Measurements from ENCODE around the gene TIMP4. TPM values are rescaled to one million over a fixed set of nuclear protein-coding genes. Genes with fewer than 3 reads are reported as not detected.
A peak's percentile ranks its signal among the peaks of the same experiment; 100 is the strongest.

TIMP4 gene
- total RNA-seq, 4 donors from 2014 or later = 1.1 to 7.9 (median 5.1) TPM

DNA sequence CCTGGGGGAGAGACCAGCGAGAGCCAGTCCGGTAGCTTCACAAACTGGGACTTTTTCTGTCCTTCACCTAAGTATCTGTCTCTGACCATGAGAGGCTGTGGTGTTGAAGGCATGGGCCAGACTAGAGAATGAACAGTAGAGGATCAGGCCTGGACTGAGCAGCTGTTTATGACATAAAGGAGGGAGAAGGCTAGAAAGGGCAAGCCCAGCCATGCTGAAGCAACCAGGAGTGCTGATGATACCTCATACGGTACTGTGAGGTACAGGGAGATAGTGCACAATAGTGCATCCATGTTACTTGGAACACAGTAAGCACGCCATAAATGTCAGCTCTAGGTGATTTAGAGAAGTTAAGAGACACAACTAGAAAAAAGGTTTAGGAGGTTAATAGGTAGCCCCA lies 22.6 kb upstream of the TIMP4 start:
- peaks cover 0 to 20% (median 4%) of the 10 kb centered on the region in 4 donors for H3K4me1 ChIP-seq
- H3K36me3 ChIP-seq = no peaks in the 10 kb centered on the region
- no peak for TF ChIP-seq POLR2AphosphoS5 (IDR thresholded peaks at IDR 0.05)
- no peak for TF ChIP-seq POLR2A (IDR thresholded peaks at IDR 0.05)
- TF ChIP-seq, protein P1, sequence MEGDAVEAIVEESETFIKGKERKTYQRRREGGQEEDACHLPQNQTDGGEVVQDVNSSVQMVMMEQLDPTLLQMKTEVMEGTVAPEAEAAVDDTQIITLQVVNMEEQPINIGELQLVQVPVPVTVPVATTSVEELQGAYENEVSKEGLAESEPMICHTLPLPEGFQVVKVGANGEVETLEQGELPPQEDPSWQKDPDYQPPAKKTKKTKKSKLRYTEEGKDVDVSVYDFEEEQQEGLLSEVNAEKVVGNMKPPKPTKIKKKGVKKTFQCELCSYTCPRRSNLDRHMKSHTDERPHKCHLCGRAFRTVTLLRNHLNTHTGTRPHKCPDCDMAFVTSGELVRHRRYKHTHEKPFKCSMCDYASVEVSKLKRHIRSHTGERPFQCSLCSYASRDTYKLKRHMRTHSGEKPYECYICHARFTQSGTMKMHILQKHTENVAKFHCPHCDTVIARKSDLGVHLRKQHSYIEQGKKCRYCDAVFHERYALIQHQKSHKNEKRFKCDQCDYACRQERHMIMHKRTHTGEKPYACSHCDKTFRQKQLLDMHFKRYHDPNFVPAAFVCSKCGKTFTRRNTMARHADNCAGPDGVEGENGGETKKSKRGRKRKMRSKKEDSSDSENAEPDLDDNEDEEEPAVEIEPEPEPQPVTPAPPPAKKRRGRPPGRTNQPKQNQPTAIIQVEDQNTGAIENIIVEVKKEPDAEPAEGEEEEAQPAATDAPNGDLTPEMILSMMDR (IDR thresholded peaks at IDR 0.05) = no peak
- TF ChIP-seq EP300 (IDR thresholded peaks at IDR 0.05; ENCODE audit: low read depth) = no peak
- no peak for DNase-seq
- no peak overlapping the region for H3K27ac ChIP-seq
- H3K4me3 ChIP-seq = no peak overlapping the region
- no peaks in the 10 kb centered on the region for H3K9me3 ChIP-seq
- in situ Hi-C loops (cut with MboI; ENCODE audit: low pct_ligation_motif_present in 1 of 4, low pct_unique_long_range_greater_than_20kb in 1 of 4, low sequenced_read_pairs in 3 of 4) = no loop called here
- WGBS, 2 donors (ENCODE audit: low coverage in 1 of 2) = 86 to 98% methylated on average over 4 of the region's 4 CpGs
- H3K27me3 ChIP-seq = no peaks in the 10 kb centered on the region
- intact Hi-C loops (cut with DNase I; ENCODE audit: low total_unique reads) = no loop called here

DNA sequence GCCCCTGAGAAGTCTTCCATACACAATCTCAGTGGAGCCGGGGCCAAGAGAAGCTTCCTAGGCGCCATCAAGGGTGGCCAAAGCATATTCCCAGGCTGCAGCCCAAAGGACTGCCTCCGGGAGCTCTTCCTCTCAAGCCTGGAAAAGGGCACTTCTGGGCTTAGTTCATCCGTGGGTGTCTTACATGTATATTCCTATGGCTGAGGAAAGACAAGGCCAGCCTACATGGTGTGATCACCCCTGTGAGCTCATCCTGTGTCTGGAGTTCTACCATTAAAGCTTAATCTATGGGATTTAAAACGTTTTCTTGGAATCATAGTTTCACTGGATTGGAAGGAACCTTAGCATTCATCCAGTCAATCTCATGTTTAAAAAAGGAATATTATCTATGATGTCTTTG lies 21.9 kb upstream of the TIMP4 start:
- Histone ChIP-seq H3K27ac (peak overlapping the region; percentile 16 to 63 (median 47)), H3K27me3 (no peaks in the 10 kb centered on the region), H3K36me3 (no peaks in the 10 kb centered on the region), H3K4me3 (no peak overlapping the region), H3K4me1 (peaks cover 0 to 20% (median 4%) of the 10 kb centered on the region in 4 donors), H3K9me3 (no peaks in the 10 kb centered on the region)
- TF ChIP-seq POLR2AphosphoS5 (IDR thresholded peaks at IDR 0.05) = no peak
- TF ChIP-seq EP300 (IDR thresholded peaks at IDR 0.05; ENCODE audit: low read depth) = no peak
- TF ChIP-seq POLR2A (IDR thresholded peaks at IDR 0.05) = no peak
- TF ChIP-seq, protein P1 (IDR thresholded peaks at IDR 0.05) = no peak
- intact Hi-C loops (cut with DNase I; ENCODE audit: low total_unique reads) = no loop called here
- 90 to 100% methylated on average over 1 to 3 of the region's 5 CpGs for WGBS, 2 donors (ENCODE audit: low coverage in 1 of 2)
- no peak for DNase-seq
- in situ Hi-C loops (cut with MboI; ENCODE audit: low pct_ligation_motif_present in 1 of 4, low pct_unique_long_range_greater_than_20kb in 1 of 4, low sequenced_read_pairs in 3 of 4) = no loop called here

DNA sequence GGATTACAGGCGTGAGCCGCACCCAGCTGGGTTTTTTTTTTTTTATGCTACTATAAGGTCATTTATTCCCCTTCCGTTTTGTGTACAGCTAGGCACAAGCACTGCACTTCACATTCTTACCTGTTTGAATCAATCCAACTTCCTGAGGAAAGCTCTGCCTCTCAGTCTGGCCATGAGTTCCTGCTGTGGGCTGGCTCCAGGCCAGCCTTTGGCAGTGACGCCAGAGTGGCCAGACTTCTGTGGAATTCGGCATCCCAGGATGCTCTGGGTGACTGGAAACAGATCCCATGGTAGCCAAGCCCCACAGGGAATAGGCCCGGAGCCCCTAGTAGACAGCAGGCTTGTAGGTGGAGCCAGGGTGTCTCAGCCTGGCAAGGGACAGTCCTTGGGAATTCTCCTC lies 21.5 kb upstream of the TIMP4 start:
- no peaks in the 10 kb centered on the region for H3K27me3 ChIP-seq
- DNase-seq = peak; percentile 69
- no peak overlapping the region for H3K4me3 ChIP-seq
- no peaks in the 10 kb centered on the region for H3K9me3 ChIP-seq
- H3K27ac ChIP-seq = peak overlapping the region; percentile 16 to 63 (median 47)
- 43 to 51% methylated on average over 3 of the region's 6 CpGs for WGBS, 2 donors (ENCODE audit: low coverage in 1 of 2)
- in situ Hi-C loops (cut with MboI; ENCODE audit: low pct_ligation_motif_present in 1 of 4, low pct_unique_long_range_greater_than_20kb in 1 of 4, low sequenced_read_pairs in 3 of 4) = no loop called here
- H3K4me1 ChIP-seq = peaks cover 0 to 20% (median 4%) of the 10 kb centered on the region in 4 donors
- H3K36me3 ChIP-seq = no peaks in the 10 kb centered on the region
- intact Hi-C loops (cut with DNase I; ENCODE audit: low total_unique reads) = no loop called here
- TF ChIP-seq POLR2AphosphoS5 (IDR thresholded peaks at IDR 0.05) (peak in 1 of 3 donors; percentile 26), EP300 (IDR thresholded peaks at IDR 0.05; ENCODE audit: low read depth) (no peak)
- TF ChIP-seq, protein P1 (IDR thresholded peaks at IDR 0.05) = peak in 2 of 5 experiments; percentile 32 to 48

DNA sequence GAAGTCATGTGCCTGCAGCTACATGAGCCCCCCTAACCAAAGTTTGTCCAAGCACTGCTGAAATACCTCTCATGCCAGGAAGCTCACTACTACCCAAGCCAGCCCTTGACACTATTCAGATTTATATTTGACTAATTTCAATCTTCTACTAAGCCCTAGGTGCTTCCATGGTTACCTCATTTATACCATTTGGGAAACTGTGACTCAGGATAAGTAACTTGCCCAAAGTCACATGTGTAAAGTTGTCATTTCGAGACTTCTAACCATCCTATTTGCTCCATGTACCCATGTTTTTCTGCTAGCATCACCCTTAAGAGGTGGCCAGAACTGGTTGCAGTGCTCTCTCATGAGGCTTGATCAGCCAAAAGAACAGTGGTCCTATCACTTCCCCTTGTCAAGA lies 20.7 kb upstream of the TIMP4 start:
- Histone ChIP-seq H3K9me3 (no peaks in the 10 kb centered on the region), H3K4me3 (no peak overlapping the region), H3K36me3 (no peaks in the 10 kb centered on the region), H3K4me1 (peaks cover 0 to 20% (median 4%) of the 10 kb centered on the region in 4 donors), H3K27ac (peak overlapping the region in 1 of 4 donors; percentile 63), H3K27me3 (no peaks in the 10 kb centered on the region)
- no peak for DNase-seq
- WGBS, 2 donors (ENCODE audit: low coverage in 1 of 2) = 83 to 100% methylated on average over 1 of the region's 1 CpG
- in situ Hi-C loops (cut with MboI; ENCODE audit: low pct_ligation_motif_present in 1 of 4, low pct_unique_long_range_greater_than_20kb in 1 of 4, low sequenced_read_pairs in 3 of 4) (no loop called here), intact Hi-C loops (cut with DNase I; ENCODE audit: low total_unique reads) (loop anchor here (5.0 kb wide), 1 partner anchor 42 kb away; no protein-coding TSS in a partner anchor)
- TF ChIP-seq EP300 (IDR thresholded peaks at IDR 0.05; ENCODE audit: low read depth) (no peak), POLR2AphosphoS5 (IDR thresholded peaks at IDR 0.05) (no peak), POLR2A (IDR thresholded peaks at IDR 0.05) (no peak)
- TF ChIP-seq, protein P1 (IDR thresholded peaks at IDR 0.05) = no peak

All from transverse colon (tissue), 4 donors.